GM21825 (cell line): ENCODE measurements around the gene CCT7.
A peak's percentile ranks its signal among the peaks of the same experiment; 100 is the strongest.

Experiments
- ATAC-seq: cut with Tn5 transposase; IDR thresholded peaks from one replicate; pipeline ENCODE4 v1.9.1; 2021; ENCODE audit warnings: mild to moderate bottlenecking, moderate library complexity; ENCODE audit not compliant: unreplicated experiment

CCT7 gene

GRCh38 chr2:73225513-73226360, 8.4 kb upstream of the CCT7 start:
- no peak for ATAC-seq

GRCh38 chr2:73227086-73227485, 7.0 kb upstream of the CCT7 start:
- ATAC-seq, result no peak

- ATAC-seq, result no peak
These were observed 5.5 kb upstream of the CCT7 start for GRCh38 chr2:73228631-73229030.

GRCh38 chr2:73232403-73233153, 1.5 kb upstream of the CCT7 start:
- peak; percentile 6 for ATAC-seq

- ATAC-seq, result peak; percentile 87
These were observed 765 bp upstream of the CCT7 start, which contains the start of gene PRADC1 for GRCh38 chr2:73233154-73233931. Gene PRADC1 (minus strand): TSS chr2:73233239. CDS start chr2:73233160, 79 bp downstream.

GRCh38 chr2:73235315-73236028, 1.4 kb downstream of the CCT7 start:
- no peak for ATAC-seq

- no peak for ATAC-seq
These were observed 3.1 kb downstream of the CCT7 start for GRCh38 chr2:73237168-73237567.

- ATAC-seq, result no peak
These were observed 4.0 kb downstream of the CCT7 start for GRCh38 chr2:73238149-73238548.

- ATAC-seq, result no peak
These were observed 4.9 kb downstream of the CCT7 start for GRCh38 chr2:73238976-73239375.

GRCh38 chr2:73239776-73240175, 5.7 kb downstream of the CCT7 start:
- no peak for ATAC-seq

GRCh38 chr2:73243884-73244570, 9.9 kb downstream of the CCT7 start:
- no peak for ATAC-seq

GRCh38 chr2:73244580-73244979, 10.5 kb downstream of the CCT7 start:
- ATAC-seq, result no peak

- no peak for ATAC-seq
These were observed 12.7 kb downstream of the CCT7 start for GRCh38 chr2:73246850-73247249.

- ATAC-seq, result no peak
These were observed 15.5 kb downstream of the CCT7 start for GRCh38 chr2:73249636-73250035.

GRCh38 chr2:73250872-73251846, 17.1 kb downstream of the CCT7 start:
- no peak for ATAC-seq

- no peak for ATAC-seq
These were observed 18.3 kb downstream of the CCT7 start for GRCh38 chr2:73252238-73253027.

- no peak for ATAC-seq
These were observed 19.3 kb downstream of the CCT7 start for GRCh38 chr2:73253400-73253799.

GRCh38 chr2:73253901-73254300, 19.8 kb downstream of the CCT7 start:
- no peak for ATAC-seq
